ENCODE data around the gene NXPE1. TPM values are rescaled to one million over a fixed set of nuclear protein-coding genes. Genes with fewer than 3 reads are reported as not detected.
A peak's percentile ranks its signal among the peaks of the same experiment; 100 is the strongest.

NXPE1 gene
- total RNA-seq, 1 donor from 2014 or later: not detected

GRCh38 chr11:114566276-114566675 lies 6.6 kb upstream of the NXPE1 start:
- DNase-seq (no peak), ATAC-seq (ENCODE audit: poor library complexity) (no peak)
- intact Hi-C loops (cut with DNase I): no loop called here

- no peak for ATAC-seq (ENCODE audit: poor library complexity)
- no peak for DNase-seq
- intact Hi-C loops (cut with DNase I): no loop called here
Observed at GRCh38 chr11:114564831-114565230, 5.2 kb upstream of the NXPE1 start.

- no peak for ATAC-seq (ENCODE audit: poor library complexity)
- no peak for DNase-seq
- intact Hi-C loops (cut with DNase I): no loop called here
Observed at GRCh38 chr11:114563077-114563476, 3.4 kb upstream of the NXPE1 start.

GRCh38 chr11:114562166-114562916 lies 2.7 kb upstream of the NXPE1 start:
- ATAC-seq (ENCODE audit: poor library complexity) (no peak), DNase-seq (no peak)
- intact Hi-C loops (cut with DNase I): no loop called here

- no peak for ATAC-seq (ENCODE audit: poor library complexity)
- intact Hi-C loops (cut with DNase I): no loop called here
- DNase-seq: no peak
Observed at GRCh38 chr11:114556135-114556534, 3.5 kb downstream of the NXPE1 start.

- ATAC-seq (ENCODE audit: poor library complexity): no peak
- intact Hi-C loops (cut with DNase I): no loop called here
Observed at GRCh38 chr11:114553642-114554041, 6.0 kb downstream of the NXPE1 start.

GRCh38 chr11:114551060-114551459 lies 8.6 kb downstream of the NXPE1 start:
- no peak for ATAC-seq (ENCODE audit: poor library complexity)
- intact Hi-C loops (cut with DNase I): no loop called here
- DNase-seq: no peak

More at GRCh38 chr11:114553642-114554041, 6.0 kb downstream of the NXPE1 start:
- no peak for DNase-seq

- no peak for DNase-seq
- ATAC-seq (ENCODE audit: poor library complexity): no peak
- intact Hi-C loops (cut with DNase I): no loop called here
Observed at GRCh38 chr11:114525682-114526081, 34.0 kb downstream of the NXPE1 start.

GRCh38 chr11:114524122-114524521 lies 35.6 kb downstream of the NXPE1 start:
- intact Hi-C loops (cut with DNase I): no loop called here
- ATAC-seq (ENCODE audit: poor library complexity) (no peak), DNase-seq (no peak)

GRCh38 chr11:114522818-114523217 lies 36.9 kb downstream of the NXPE1 start:
- intact Hi-C loops (cut with DNase I): no loop called here
- ATAC-seq (ENCODE audit: poor library complexity) (peak; percentile 34), DNase-seq (no peak)

- ATAC-seq (ENCODE audit: poor library complexity) (no peak), DNase-seq (no peak)
- intact Hi-C loops (cut with DNase I): no loop called here
Observed at GRCh38 chr11:114511538-114511937, 48.1 kb downstream of the NXPE1 start.

GRCh38 chr11:114511079-114511478 lies 48.6 kb downstream of the NXPE1 start:
- intact Hi-C loops (cut with DNase I): no loop called here
- no peak for DNase-seq

GRCh38 chr11:114501901-114502300 lies 57.8 kb downstream of the NXPE1 start:
- no peak for DNase-seq
- no peak for ATAC-seq (ENCODE audit: poor library complexity)
- intact Hi-C loops (cut with DNase I): no loop called here

More at GRCh38 chr11:114511079-114511478, 48.6 kb downstream of the NXPE1 start:
- no peak for ATAC-seq (ENCODE audit: poor library complexity)

GRCh38 chr11:114499756-114500155 lies 59.9 kb downstream of the NXPE1 start:
- DNase-seq: no peak
- ATAC-seq (ENCODE audit: poor library complexity): no peak
- intact Hi-C loops (cut with DNase I): no loop called here

GRCh38 chr11:114496915-114497314 lies 62.8 kb downstream of the NXPE1 start:
- ATAC-seq (ENCODE audit: poor library complexity) (no peak), DNase-seq (no peak)
- intact Hi-C loops (cut with DNase I): no loop called here

- DNase-seq (no peak), ATAC-seq (ENCODE audit: poor library complexity) (no peak)
- intact Hi-C loops (cut with DNase I): no loop called here
Observed at GRCh38 chr11:114483929-114484328, 75.8 kb downstream of the NXPE1 start.

- DNase-seq (no peak), ATAC-seq (ENCODE audit: poor library complexity) (no peak)
- intact Hi-C loops (cut with DNase I): no loop called here
Observed at GRCh38 chr11:114482114-114482513, 77.6 kb downstream of the NXPE1 start.

- intact Hi-C loops (cut with DNase I): no loop called here
- DNase-seq (no peak), ATAC-seq (ENCODE audit: poor library complexity) (no peak)
Observed at GRCh38 chr11:114479331-114479730, 80.3 kb downstream of the NXPE1 start.

GRCh38 chr11:114478768-114479167 lies 80.9 kb downstream of the NXPE1 start:
- intact Hi-C loops (cut with DNase I): no loop called here
- DNase-seq: no peak
- no peak for ATAC-seq (ENCODE audit: poor library complexity)

GRCh38 chr11:114478001-114478410 lies 81.7 kb downstream of the NXPE1 start:
- DNase-seq (no peak), ATAC-seq (ENCODE audit: poor library complexity) (no peak)
- intact Hi-C loops (cut with DNase I): no loop called here

GRCh38 chr11:114472661-114473060 lies 87.0 kb downstream of the NXPE1 start:
- DNase-seq (no peak), ATAC-seq (ENCODE audit: poor library complexity) (no peak)
- intact Hi-C loops (cut with DNase I): no loop called here

All from Right ventricle myocardium superior (tissue), 1 donor.